Activated CD4-positive, alpha-beta T cell treated with anti-CD3 and anti-CD28 coated beads, Interleukin-2, amount 10 ng/mL, durations not matched to agents 7 days and 5 days (primary cell): ENCODE results near the gene CSNK1G2. TPM values are rescaled to one million over a fixed set of nuclear protein-coding genes. Genes with fewer than 3 reads are reported as not detected.

Experiments used
- CTCF ChIA-PET: fragments of 350-600 bp; sonication (Branson Sonifier 250); formaldehyde crosslinking; loops from one replicate; lab custom pipeline; 2021; ENCODE audit warnings: antibody characterized with exemption; lab: Charles Lee
- POLR2A ChIA-PET: fragments of 350-600 bp; sonication (Branson Sonifier 250); formaldehyde crosslinking; loops from one replicate; lab custom pipeline; 2021; ENCODE audit warnings: antibody characterized with exemption; lab: Charles Lee
- DNase-seq: peaks from one replicate; pipeline ENCODE4 v3.0.0-alpha.2; 2020
- H3K27ac Mint-ChIP-seq: one replicate; pipeline ENCODE4 v1.8.0; 2021; ENCODE audit warnings: mild to moderate bottlenecking, moderate library complexity, mixed read lengths
- H3K27me3 Mint-ChIP-seq: one replicate; pipeline ENCODE4 v1.8.0; 2021; ENCODE audit warnings: mixed read lengths
- H3K36me3 Mint-ChIP-seq: one replicate; pipeline ENCODE4 v1.8.0; 2021; ENCODE audit warnings: low read depth, mixed read lengths
- H3K4me1 Mint-ChIP-seq: one replicate; pipeline ENCODE4 v1.8.0; 2021; ENCODE audit warnings: mixed read lengths
- H3K4me3 Mint-ChIP-seq: one replicate; pipeline ENCODE4 v1.8.0; 2021; ENCODE audit warnings: mild to moderate bottlenecking, moderate library complexity, mixed read lengths
- H3K9me3 Mint-ChIP-seq: one replicate; pipeline ENCODE4 v1.8.0; 2021; ENCODE audit warnings: mixed read lengths
- total RNA-seq, 2 experiments: library from RNA; stranded (reverse); gene quantifications; one replicate each; pipeline ENCODE4 v1.2.3, GENCODE V29; 2021

Gene CSNK1G2
- total RNA-seq, 2 experiments from 2014 or later, result 112 to 119 TPM

- ChIA-PET POLR2A (no interaction called here), CTCF (no interaction called here)
- Mint-ChIP-seq H3K27ac (no peak overlapping the region), H3K4me3 (peak overlapping the region; percentile 75), H3K27me3 (no peaks in the 10 kb centered on the region), H3K9me3 (no peaks in the 10 kb centered on the region), H3K36me3 (peaks cover 8% of the 10 kb centered on the region), H3K4me1 (peaks cover 25% of the 10 kb centered on the region)
- no peak for DNase-seq
These were observed 73.2 kb downstream of the CSNK1G2 start for GRCh38 chr19:2014131-2014571.

GRCh38 chr19:2014731-2015607 is 74.0 kb downstream of the CSNK1G2 start:
- Mint-ChIP-seq H3K9me3 (no peaks in the 10 kb centered on the region), H3K27ac (peak overlapping the region; percentile 57), H3K36me3 (peaks cover 8% of the 10 kb centered on the region), H3K27me3 (no peaks in the 10 kb centered on the region), H3K4me1 (peaks cover 30% of the 10 kb centered on the region), H3K4me3 (peak overlapping the region; percentile 75)
- DNase-seq, result peak; percentile 23
- ChIA-PET POLR2A (no interaction called here), CTCF (no interaction called here)

GRCh38 chr19:2015608-2015950 is 74.6 kb downstream of the CSNK1G2 start, which contains the start of gene BTBD2:
Gene BTBD2 (minus strand): TSS chr19:2015714. CDS start chr19:2015703, 11 bp downstream.
- Mint-ChIP-seq H3K36me3 (peaks cover 8% of the 10 kb centered on the region), H3K4me3 (peak within 1 kb of the TSS; percentile 75), H3K27ac (peak within 1 kb of the TSS; percentile 57), H3K4me1 (peaks cover 30% of the 10 kb centered on the region), H3K9me3 (no peaks in the 10 kb centered on the region), H3K27me3 (no peaks in the 10 kb centered on the region)
- DNase-seq, result peak; percentile 59
- ChIA-PET CTCF (no interaction called here), POLR2A (no interaction called here)

- POLR2A ChIA-PET, result no interaction called here
- Mint-ChIP-seq H3K4me3 (peak overlapping the region; percentile 58), H3K36me3 (peaks cover 6% of the 10 kb centered on the region), H3K4me1 (peaks cover 28% of the 10 kb centered on the region), H3K27ac (no peak overlapping the region), H3K9me3 (no peaks in the 10 kb centered on the region), H3K27me3 (no peaks in the 10 kb centered on the region)
- peak; percentile 80 for DNase-seq
- CTCF ChIA-PET, result interaction anchor here (1.3 kb wide), 1 partner anchor 200 kb away, joined by 3 read pairs; no protein-coding TSS in a partner anchor
These were observed 75.3 kb downstream of the CSNK1G2 start for GRCh38 chr19:2016041-2016807.

GRCh38 chr19:2018752-2019151 is 77.8 kb downstream of the CSNK1G2 start:
- ChIA-PET POLR2A (no interaction called here), CTCF (interaction anchor here (0.6 to 2.2 kb wide), 7 partner anchors 13 to 150 kb away, joined by 3 to 8 read pairs (median 5); no protein-coding TSS in a partner anchor)

GRCh38 chr19:2021453-2022140 is 80.6 kb downstream of the CSNK1G2 start:
- ChIA-PET CTCF (interaction anchor here (0.6 to 1.5 kb wide), 2 partner anchors 9 to 13 kb away, joined by 3 to 4 read pairs; no protein-coding TSS in a partner anchor), POLR2A (no interaction called here)
- Mint-ChIP-seq H3K36me3 (peaks cover 2% of the 10 kb centered on the region), H3K4me3 (no peak overlapping the region), H3K4me1 (peaks cover 6% of the 10 kb centered on the region), H3K9me3 (peaks cover 3% of the 10 kb centered on the region), H3K27ac (no peak overlapping the region), H3K27me3 (no peaks in the 10 kb centered on the region)
- no peak for DNase-seq

More at GRCh38 chr19:2018752-2019151, 77.8 kb downstream of the CSNK1G2 start:
- Mint-ChIP-seq H3K27me3 (no peaks in the 10 kb centered on the region), H3K9me3 (no peaks in the 10 kb centered on the region), H3K36me3 (peaks cover 2% of the 10 kb centered on the region), H3K4me3 (no peak overlapping the region), H3K4me1 (peaks cover 16% of the 10 kb centered on the region), H3K27ac (no peak overlapping the region)
- DNase-seq, result no peak

GRCh38 chr19:2022289-2022688 is 81.3 kb downstream of the CSNK1G2 start:
- ChIA-PET CTCF (interaction anchor here (0.9 to 1.5 kb wide), 2 partner anchors 12 to 13 kb away, joined by 3 to 4 read pairs; no protein-coding TSS in a partner anchor), POLR2A (no interaction called here)
- H3K4me1 Mint-ChIP-seq, result peaks cover 5% of the 10 kb centered on the region
- peak overlapping the region; percentile 54 for H3K27ac Mint-ChIP-seq
- no peak overlapping the region for H3K4me3 Mint-ChIP-seq
- peaks cover 3% of the 10 kb centered on the region for H3K9me3 Mint-ChIP-seq
- H3K27me3 Mint-ChIP-seq, result no peaks in the 10 kb centered on the region
- no peak for DNase-seq
- H3K36me3 Mint-ChIP-seq, result peaks cover 2% of the 10 kb centered on the region

- no peak overlapping the region for H3K4me3 Mint-ChIP-seq
- ChIA-PET CTCF (no interaction called here), POLR2A (no interaction called here)
- no peak for DNase-seq
- H3K9me3 Mint-ChIP-seq, result peaks cover 3% of the 10 kb centered on the region
- no peaks in the 10 kb centered on the region for H3K27me3 Mint-ChIP-seq
- no peak overlapping the region for H3K27ac Mint-ChIP-seq
- H3K4me1 Mint-ChIP-seq, result peaks cover 9% of the 10 kb centered on the region
- peaks cover 2% of the 10 kb centered on the region for H3K36me3 Mint-ChIP-seq
These were observed 85.8 kb downstream of the CSNK1G2 start for GRCh38 chr19:2026770-2027169.

GRCh38 chr19:2027361-2027760 is 86.4 kb downstream of the CSNK1G2 start:
- H3K9me3 Mint-ChIP-seq, result peaks cover 3% of the 10 kb centered on the region
- peaks cover 14% of the 10 kb centered on the region for H3K4me1 Mint-ChIP-seq
- no peaks in the 10 kb centered on the region for H3K27me3 Mint-ChIP-seq
- ChIA-PET CTCF (interaction anchor here (0.5 kb wide), 1 partner anchor 356 kb away, joined by 4 read pairs; no protein-coding TSS in a partner anchor), POLR2A (no interaction called here)
- DNase-seq, result no peak
- H3K36me3 Mint-ChIP-seq, result peaks cover 2% of the 10 kb centered on the region
- H3K27ac Mint-ChIP-seq, result no peak overlapping the region
- no peak overlapping the region for H3K4me3 Mint-ChIP-seq

Other genes starting within 250 kb of the CSNK1G2 start
- gene ONECUT3, start 187.7 kb upstream of the CSNK1G2 start, total RNA-seq, result not detected
- 10 to 100 TPM; 22.2 to 28.8 TPM for gene ATP8B3, start 128.9 kb upstream of the CSNK1G2 start, total RNA-seq
- 10 to 100 TPM; 44.2 to 54.7 TPM for gene REXO1, start 92.7 kb upstream of the CSNK1G2 start, total RNA-seq
- 10 to 100 TPM; 24.0 to 25.5 TPM for gene KLF16, start 77.6 kb upstream of the CSNK1G2 start, total RNA-seq
- gene ABHD17A, start 55.7 kb upstream of the CSNK1G2 start, total RNA-seq, result 100 to 1,000 TPM; 180 TPM
- 10 to 100 TPM; 10.6 to 13.3 TPM for gene ADAT3, start 35.8 kb upstream of the CSNK1G2 start, total RNA-seq
- 10 to 100 TPM; 27.5 to 37.9 TPM for gene SCAMP4, start 35.8 kb upstream of the CSNK1G2 start, total RNA-seq
- gene BTBD2, start 74.5 kb downstream of the CSNK1G2 start, total RNA-seq, result 10 to 100 TPM; 61.3 to 66.3 TPM
- gene MKNK2, start 110.1 kb downstream of the CSNK1G2 start, total RNA-seq, result 100 to 1,000 TPM; 198 to 228 TPM
- 100 to 1,000 TPM; 217 to 239 TPM for gene MOB3A, start 155.2 kb downstream of the CSNK1G2 start, total RNA-seq
- gene IZUMO4, start 155.7 kb downstream of the CSNK1G2 start, total RNA-seq, result 1 to 10 TPM; 7.5 to 9.9 TPM
- 10 to 100 TPM; 95.7 to 95.8 TPM for gene AP3D1, start 210.4 kb downstream of the CSNK1G2 start, total RNA-seq
- gene DOT1L, start 222.8 kb downstream of the CSNK1G2 start, total RNA-seq, result 10 to 100 TPM; 62.3 to 66.2 TPM